Panc1 (cell line): ENCODE data around the gene APCDD1L. TPM values are rescaled to one million over a fixed set of nuclear protein-coding genes. Genes with fewer than 3 reads are reported as not detected.
"Not testable (repeated sequence)": the region's sequence is repeated elsewhere in the genome, so short reads cannot be mapped to it uniquely, and the experiment has no call there.

ENCODE experiments used
- ATAC-seq: fragments of 200-7000 bp; cut with Tn5 transposase; 2 replicates; pipeline ENCODE4 v1.9.1; 2020; ENCODE audit warnings: mild to moderate bottlenecking, moderate library complexity
- BruUV-seq: library from RNA; stranded (reverse); fragments of 400-500 nt; replicated peaks from 2 replicates; lab custom pipeline; 2021; lab: Mats Ljungman, UMichigan
- CTCF ChIA-PET: fragments of 300-600 bp; sonication (Branson Sonifier 250); formaldehyde crosslinking; loops from one replicate; lab custom pipeline; 2022; ENCODE audit warnings: antibody characterized with exemption; lab: Charles Lee
- POLR2A ChIA-PET: fragments of 300-600 bp; sonication (Branson Sonifier 250); formaldehyde crosslinking; loops from one replicate; lab custom pipeline; 2022; ENCODE audit warnings: antibody characterized with exemption; lab: Charles Lee
- DNase-seq: peaks from one replicate; pipeline ENCODE4 v3.0.0-alpha.2; 2010; ENCODE audit warnings: low read depth, low spot score
- H3K27ac ChIP-seq: 2 replicates; pipeline ENCODE4 v1.5.1; 2011; ENCODE audit warnings: mild to moderate bottlenecking, low read length, inconsistent platforms
- H3K27me3 ChIP-seq: fragments of 200-500 bp; sonication (Bioruptor generic); 2 replicates; pipeline ENCODE4 v1.6.0; 2014; ENCODE audit warnings: low read length, inconsistent platforms; ENCODE audit not compliant: control insufficient read depth, insufficient read depth
- H3K36me3 ChIP-seq: fragments of 200-500 bp; sonication (Bioruptor generic); 2 replicates; pipeline ENCODE4 v1.5.1; 2014; ENCODE audit warnings: inconsistent platforms, mild to moderate bottlenecking, low read length, moderate library complexity; ENCODE audit not compliant: control insufficient read depth, insufficient read depth
- H3K4me1 ChIP-seq: 2 replicates; pipeline ENCODE4 v1.5.1; 2011; ENCODE audit warnings: inconsistent platforms, mild to moderate bottlenecking, low read length, moderate library complexity; ENCODE audit not compliant: control insufficient read depth, insufficient read depth
- H3K4me3 ChIP-seq, 2 experiments: 2 replicates each; pipeline ENCODE4 v1.5.1; 2011 to 2012; ENCODE audit warnings: low read depth in 2 of 2, low read length in 2 of 2, mild to moderate bottlenecking in 2 of 2, inconsistent platforms in 1 of 2, moderate library complexity in 1 of 2
- H3K9me3 ChIP-seq: fragments of 200-500 bp; sonication (Bioruptor generic); 2 replicates; pipeline ENCODE4 v1.5.1; 2014; ENCODE audit warnings: low read depth, mild to moderate bottlenecking, inconsistent platforms, low read length, moderate library complexity; ENCODE audit not compliant: control insufficient read depth, insufficient read depth
- POLR2AphosphoS5 ChIP-seq: IDR thresholded peaks from 2 replicates; pipeline ENCODE4 v1.6.1; 2012; ENCODE audit warnings: mild to moderate bottlenecking, low read depth, low read length, moderate library complexity
- REST ChIP-seq, 2 experiments: IDR thresholded peaks; 2 replicates each; pipeline ENCODE4 v1.6.1; 2011 to 2012; ENCODE audit warnings: low read depth in 2 of 2, control low read depth in 1 of 2, low read length in 1 of 2, mild to moderate bottlenecking in 1 of 2, moderate library complexity in 1 of 2; ENCODE audit not compliant: insufficient read depth in 1 of 2
- SIN3A ChIP-seq: IDR thresholded peaks from 2 replicates; pipeline ENCODE4 v1.6.1; 2012; ENCODE audit warnings: low read depth, mild to moderate bottlenecking, low read length, moderate library complexity, borderline replicate concordance; ENCODE audit not compliant: insufficient read depth
- TCF7L2 ChIP-seq: IDR thresholded peaks from 2 replicates; pipeline ENCODE4 v1.6.1; 2011; ENCODE audit warnings: mild to moderate bottlenecking, low read depth, low read length, inconsistent platforms
- in situ Hi-C: cut with HindIII; loops from 2 replicates; pipeline ENCODE4 v1.10.0; 2016; ENCODE audit warnings: low sequenced_read_pairs, low pct_unique_long_range_greater_than_20kb
- intact Hi-C: fragments of 100-400 bp; cut with micrococcal nuclease; formaldehyde crosslinking; loops from one replicate; pipeline ENCODE4 v1.10.0; 2022; ENCODE audit not compliant: unreplicated experiment
- total RNA-seq: library from RNA; stranded (reverse); gene quantifications from one replicate; pipeline ENCODE4 v1.2.1, GENCODE V29; 2021; ENCODE audit not compliant: unreplicated experiment
- TF ChIP-seq, protein P1 (sequence below): fragments of 450-650 bp; IDR thresholded peaks from 2 replicates; pipeline ENCODE4 v1.5.1; 2017; ENCODE audit warnings: mild to moderate bottlenecking

Gene APCDD1L
- total RNA-seq, 1 experiment from 2014 or later, result 0.62 TPM

- H3K27me3 ChIP-seq, result no peaks in the 10 kb centered on the region
- intact Hi-C loops, result no loop called here
- no peak overlapping the region for H3K27ac ChIP-seq
- in situ Hi-C loops, result no loop called here
- CTCF ChIA-PET, result no interaction called here
- ATAC-seq (no peak), DNase-seq (no peak)
- no peaks in the 10 kb centered on the region for H3K36me3 ChIP-seq
- no peak overlapping the region for H3K4me3 ChIP-seq
- TF ChIP-seq TCF7L2 (no peak), SIN3A (no peak), POLR2AphosphoS5 (no peak), REST (IDR thresholded peaks at IDR 0.05; ENCODE audit: insufficient read depth in 1 of 2, low read depth in 2 of 2, low read length in 1 of 2) (no peak)
- TF ChIP-seq, protein P1, sequence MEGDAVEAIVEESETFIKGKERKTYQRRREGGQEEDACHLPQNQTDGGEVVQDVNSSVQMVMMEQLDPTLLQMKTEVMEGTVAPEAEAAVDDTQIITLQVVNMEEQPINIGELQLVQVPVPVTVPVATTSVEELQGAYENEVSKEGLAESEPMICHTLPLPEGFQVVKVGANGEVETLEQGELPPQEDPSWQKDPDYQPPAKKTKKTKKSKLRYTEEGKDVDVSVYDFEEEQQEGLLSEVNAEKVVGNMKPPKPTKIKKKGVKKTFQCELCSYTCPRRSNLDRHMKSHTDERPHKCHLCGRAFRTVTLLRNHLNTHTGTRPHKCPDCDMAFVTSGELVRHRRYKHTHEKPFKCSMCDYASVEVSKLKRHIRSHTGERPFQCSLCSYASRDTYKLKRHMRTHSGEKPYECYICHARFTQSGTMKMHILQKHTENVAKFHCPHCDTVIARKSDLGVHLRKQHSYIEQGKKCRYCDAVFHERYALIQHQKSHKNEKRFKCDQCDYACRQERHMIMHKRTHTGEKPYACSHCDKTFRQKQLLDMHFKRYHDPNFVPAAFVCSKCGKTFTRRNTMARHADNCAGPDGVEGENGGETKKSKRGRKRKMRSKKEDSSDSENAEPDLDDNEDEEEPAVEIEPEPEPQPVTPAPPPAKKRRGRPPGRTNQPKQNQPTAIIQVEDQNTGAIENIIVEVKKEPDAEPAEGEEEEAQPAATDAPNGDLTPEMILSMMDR, result no peak
- no TSS peak for BruUV-seq
- H3K4me1 ChIP-seq, result peaks cover 7% of the 10 kb centered on the region; the same call in 1 of the 2 replicates
- POLR2A ChIA-PET, result no interaction called here
- H3K9me3 ChIP-seq, result no peaks in the 10 kb centered on the region
Observed at GRCh38 chr20:58543274-58543673, 28.1 kb upstream of the APCDD1L start.

GRCh38 chr20:58542411-58543095 lies 27.4 kb upstream of the APCDD1L start:
- H3K36me3 ChIP-seq, result no peaks in the 10 kb centered on the region
- ChIA-PET CTCF (no interaction called here), POLR2A (no interaction called here)
- H3K27me3 ChIP-seq, result no peaks in the 10 kb centered on the region
- no peak overlapping the region for H3K4me3 ChIP-seq
- H3K4me1 ChIP-seq, result 0 out of 2 replicates have a peak, but pooled peaks cover 2% of the 10 kb centered on the region
- TF ChIP-seq, protein P1, result no peak
- no peak for DNase-seq
- H3K27ac ChIP-seq, result no peak overlapping the region
- ATAC-seq, result no peak
- intact Hi-C loops, result no loop called here
- in situ Hi-C loops, result no loop called here
- no TSS peak for BruUV-seq
- peaks cover 6% of the 10 kb centered on the region; the same call in 1 of the 2 replicates for H3K9me3 ChIP-seq

- H3K9me3 ChIP-seq, intact Hi-C loops, CTCF ChIA-PET, H3K27ac ChIP-seq, POLR2A ChIA-PET, in situ Hi-C loops, H3K27me3 ChIP-seq, DNase-seq, ATAC-seq, H3K4me3 ChIP-seq, H3K36me3 ChIP-seq, BruUV-seq, H3K4me1 ChIP-seq: not testable (repeated sequence)
Observed at GRCh38 chr20:58542034-58542410, 26.8 kb upstream of the APCDD1L start.
